Measurements from ENCODE around the gene ESRRG.

DNA sequence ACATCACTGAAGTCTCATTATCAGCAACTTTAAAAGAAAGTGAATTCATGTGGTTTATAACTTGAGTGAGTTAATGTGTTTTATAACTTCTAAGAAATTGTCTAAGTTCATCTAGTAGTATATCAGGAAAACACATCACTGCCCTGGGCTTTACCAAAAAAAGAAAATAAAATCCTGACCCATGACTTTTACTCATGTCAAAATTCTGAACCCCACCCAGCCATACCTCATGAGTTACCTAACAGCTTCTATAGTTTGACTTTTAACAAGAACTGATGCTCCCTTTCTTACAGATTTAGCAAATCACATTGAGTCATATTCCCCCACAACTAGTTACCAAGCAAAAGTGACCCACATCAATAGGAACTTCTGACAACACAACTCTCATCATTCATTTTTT lies 57.4 kb downstream of the ESRRG start:
- TF ChIP-seq, protein P1, sequence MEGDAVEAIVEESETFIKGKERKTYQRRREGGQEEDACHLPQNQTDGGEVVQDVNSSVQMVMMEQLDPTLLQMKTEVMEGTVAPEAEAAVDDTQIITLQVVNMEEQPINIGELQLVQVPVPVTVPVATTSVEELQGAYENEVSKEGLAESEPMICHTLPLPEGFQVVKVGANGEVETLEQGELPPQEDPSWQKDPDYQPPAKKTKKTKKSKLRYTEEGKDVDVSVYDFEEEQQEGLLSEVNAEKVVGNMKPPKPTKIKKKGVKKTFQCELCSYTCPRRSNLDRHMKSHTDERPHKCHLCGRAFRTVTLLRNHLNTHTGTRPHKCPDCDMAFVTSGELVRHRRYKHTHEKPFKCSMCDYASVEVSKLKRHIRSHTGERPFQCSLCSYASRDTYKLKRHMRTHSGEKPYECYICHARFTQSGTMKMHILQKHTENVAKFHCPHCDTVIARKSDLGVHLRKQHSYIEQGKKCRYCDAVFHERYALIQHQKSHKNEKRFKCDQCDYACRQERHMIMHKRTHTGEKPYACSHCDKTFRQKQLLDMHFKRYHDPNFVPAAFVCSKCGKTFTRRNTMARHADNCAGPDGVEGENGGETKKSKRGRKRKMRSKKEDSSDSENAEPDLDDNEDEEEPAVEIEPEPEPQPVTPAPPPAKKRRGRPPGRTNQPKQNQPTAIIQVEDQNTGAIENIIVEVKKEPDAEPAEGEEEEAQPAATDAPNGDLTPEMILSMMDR (IDR thresholded peaks at IDR 0.05; ENCODE audit: low read length): no peak
- TF ChIP-seq EZH2 (IDR thresholded peaks at IDR 0.05; ENCODE audit: borderline replicate concordance, low read length): no peak

Measured in OCI-LY1 (cell line).